Ishikawa (cell line): ENCODE data around the gene EIF4G2.

Source experiments
- CEBPB ChIP-seq: IDR thresholded peaks from 2 replicates; pipeline ENCODE4 v1.6.1; 2012
- CREB1 ChIP-seq: IDR thresholded peaks from 2 replicates; pipeline ENCODE4 v1.6.1; 2012; ENCODE audit warnings: low read depth
- EP300 ChIP-seq: IDR thresholded peaks from 2 replicates; pipeline ENCODE4 v1.6.1; 2012; ENCODE audit warnings: borderline replicate concordance
- FOXM1 ChIP-seq: IDR thresholded peaks from 2 replicates; pipeline ENCODE4 v1.6.1; 2012; ENCODE audit warnings: low read depth, borderline replicate concordance
- MAX ChIP-seq: IDR thresholded peaks from 2 replicates; pipeline ENCODE4 v1.6.1; 2012
- NFIC ChIP-seq: IDR thresholded peaks from 2 replicates; pipeline ENCODE4 v1.6.1; 2012
- RAD21 ChIP-seq: IDR thresholded peaks from 2 replicates; pipeline ENCODE4 v1.6.1; 2012; ENCODE audit warnings: low read depth
- REST ChIP-seq: IDR thresholded peaks from 2 replicates; pipeline ENCODE4 v1.6.1; 2012; ENCODE audit warnings: low read depth, mild to moderate bottlenecking
- TAF1 ChIP-seq: IDR thresholded peaks from 2 replicates; pipeline ENCODE4 v1.6.1; 2012; ENCODE audit warnings: low read depth, mild to moderate bottlenecking
- TCF12 ChIP-seq: IDR thresholded peaks from 2 replicates; pipeline ENCODE4 v1.6.1; 2012; ENCODE audit warnings: low read depth
- TEAD4 ChIP-seq: IDR thresholded peaks from 2 replicates; pipeline ENCODE4 v1.6.1; 2012
- USF1 ChIP-seq: IDR thresholded peaks from 2 replicates; pipeline ENCODE4 v1.6.1; 2012
- YY1 ChIP-seq: IDR thresholded peaks from 2 replicates; pipeline ENCODE4 v1.6.1; 2012; ENCODE audit warnings: low read depth
- ZBTB7A ChIP-seq: IDR thresholded peaks from 2 replicates; pipeline ENCODE4 v1.6.1; 2012; ENCODE audit warnings: low read depth

GRCh38 chr11:10798330-10798928 is 10.3 kb downstream of the EIF4G2 start:
- no peak for TF ChIP-seq EP300
- no peak for TF ChIP-seq REST
- TF ChIP-seq TAF1 = no peak
- no peak for TF ChIP-seq MAX
- TF ChIP-seq FOXM1 = no peak
- no peak for TF ChIP-seq CEBPB
- TF ChIP-seq RAD21 = no peak
- TF ChIP-seq NFIC = no peak
- TF ChIP-seq CREB1 = no peak
- no peak for TF ChIP-seq USF1
- TF ChIP-seq ZBTB7A = no peak
- TF ChIP-seq TEAD4 = no peak
- no peak for TF ChIP-seq YY1
- no peak for TF ChIP-seq TCF12
